Measurements from ENCODE around the gene ATL2. TPM values are rescaled to one million over a fixed set of nuclear protein-coding genes. Genes with fewer than 3 reads are reported as not detected.

ATL2 gene
- total RNA-seq, 2 experiments from 2014 or later: 47.9 to 51.9 TPM

DNA sequence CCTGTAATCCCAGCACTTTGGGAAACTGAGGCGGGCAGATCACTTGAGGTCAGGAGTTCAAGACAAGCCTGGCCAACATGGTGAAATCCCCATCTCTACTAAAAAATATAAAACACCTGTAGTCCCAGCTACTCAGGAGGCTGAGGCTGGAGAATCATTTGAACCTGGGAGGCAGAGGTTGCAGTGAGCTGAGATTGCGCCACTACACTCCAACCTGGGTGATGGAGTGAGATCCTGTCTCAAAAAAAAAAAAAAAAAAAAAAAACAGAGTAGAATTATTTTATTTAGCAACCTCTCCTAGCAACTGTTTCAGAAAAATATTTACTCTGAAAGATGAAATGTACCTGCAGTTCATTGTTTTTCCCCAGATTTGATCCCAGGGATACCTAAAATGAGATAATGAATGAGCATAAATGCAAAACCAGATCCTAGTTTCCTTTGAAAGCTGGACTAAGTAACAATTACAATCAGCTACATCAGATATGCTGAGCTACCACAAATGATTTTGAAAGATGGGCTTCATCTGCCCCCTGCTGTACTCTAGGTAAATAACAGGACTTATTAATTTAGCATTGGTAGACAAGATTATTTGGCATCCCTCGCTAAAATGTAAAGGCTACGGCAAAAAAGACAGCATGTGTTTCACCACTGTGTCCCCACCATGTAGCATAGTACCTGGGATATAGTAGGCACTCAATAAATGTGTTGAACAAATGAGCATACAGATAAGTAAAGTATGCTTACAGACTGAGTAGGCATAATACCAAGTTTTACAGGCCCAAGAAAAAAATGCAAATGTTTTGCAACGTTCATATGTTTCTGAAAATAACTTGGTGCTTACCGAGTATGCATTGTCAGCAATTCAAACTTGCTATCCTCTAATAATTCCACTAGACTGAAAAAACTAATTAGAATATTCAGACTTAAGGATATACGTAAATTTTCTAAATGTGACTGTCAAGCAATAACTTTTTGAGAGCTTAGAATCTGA lies 102.5 kb downstream of the ATL2 start:
- Mint-ChIP-seq H3K27ac (no peak overlapping the region), H3K27me3 (peaks cover 8% of the 10 kb centered on the region), H3K4me1 (peaks cover 10% of the 10 kb centered on the region), H3K36me3 (ENCODE audit: low read depth) (no peaks in the 10 kb centered on the region), H3K9me3 (no peaks in the 10 kb centered on the region), H3K4me3 (no peak overlapping the region)
- CTCF ChIA-PET: interaction anchor here (0.6 to 2.9 kb wide), 35 partner anchors 10 to 1308 kb away, joined by 3 to 24 read pairs (median 4); partner anchors contain the start of gene CYP1B1
- DNase-seq: peak; percentile 36
- POLR2A ChIA-PET: no interaction called here

DNA sequence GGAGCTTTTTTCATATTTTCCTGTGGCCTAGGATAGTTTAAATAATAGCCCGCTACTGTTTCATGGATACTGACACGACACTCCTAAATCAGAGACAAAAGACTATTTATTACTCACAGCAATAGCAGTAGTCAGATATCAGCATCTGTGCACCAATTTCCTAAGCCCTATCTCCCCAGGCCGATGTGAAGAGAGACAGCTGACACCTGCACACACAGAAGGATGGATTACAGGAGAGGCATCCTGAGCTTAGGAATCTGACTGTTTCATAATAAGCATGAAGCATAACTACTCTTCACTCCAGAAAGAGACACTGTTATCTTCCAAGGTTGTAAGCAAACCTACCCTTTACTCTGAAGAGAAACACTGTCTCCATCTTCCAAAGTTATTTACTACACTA lies 105.4 kb downstream of the ATL2 start:
- Mint-ChIP-seq H3K27ac (no peak overlapping the region), H3K36me3 (ENCODE audit: low read depth) (peaks cover 2% of the 10 kb centered on the region), H3K4me3 (no peak overlapping the region), H3K9me3 (peaks cover 4% of the 10 kb centered on the region), H3K27me3 (peaks cover 4% of the 10 kb centered on the region), H3K4me1 (peaks cover 4% of the 10 kb centered on the region)
- CTCF ChIA-PET: interaction anchor here (0.6 kb wide), 2 partner anchors 365 to 565 kb away, joined by 3 read pairs; no protein-coding TSS in a partner anchor
- no peak for DNase-seq
- POLR2A ChIA-PET: no interaction called here

DNA sequence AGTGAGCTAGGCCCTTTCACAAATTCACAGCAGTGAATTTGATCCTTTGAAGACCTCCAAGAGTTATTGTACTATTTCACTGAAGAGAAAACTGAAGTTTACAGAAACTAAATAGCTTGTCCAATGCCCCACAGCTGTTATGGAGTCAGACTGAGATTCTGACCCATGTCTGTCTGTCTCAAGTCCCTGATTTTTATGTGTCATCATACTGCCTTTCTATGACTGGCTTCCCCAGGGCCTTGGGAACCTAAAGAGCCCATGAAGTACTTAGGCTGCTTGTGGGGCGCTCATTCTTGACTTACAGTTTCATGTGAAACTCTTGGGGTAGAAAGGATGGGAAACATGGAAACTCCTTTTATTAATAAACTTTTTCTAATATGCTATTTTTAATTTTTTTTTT lies 107.7 kb downstream of the ATL2 start:
- ChIA-PET CTCF (no interaction called here), POLR2A (interaction anchor here (1.4 kb wide), 1 partner anchor 193 kb away, joined by 5 read pairs; the partner anchor contains the start of gene CYP1B1)
- Mint-ChIP-seq H3K9me3 (peaks cover 9% of the 10 kb centered on the region), H3K36me3 (ENCODE audit: low read depth) (peaks cover 2% of the 10 kb centered on the region), H3K27ac (no peak overlapping the region), H3K4me1 (peaks cover 7% of the 10 kb centered on the region), H3K27me3 (peaks cover 3% of the 10 kb centered on the region), H3K4me3 (no peak overlapping the region)
- DNase-seq: no peak

DNA sequence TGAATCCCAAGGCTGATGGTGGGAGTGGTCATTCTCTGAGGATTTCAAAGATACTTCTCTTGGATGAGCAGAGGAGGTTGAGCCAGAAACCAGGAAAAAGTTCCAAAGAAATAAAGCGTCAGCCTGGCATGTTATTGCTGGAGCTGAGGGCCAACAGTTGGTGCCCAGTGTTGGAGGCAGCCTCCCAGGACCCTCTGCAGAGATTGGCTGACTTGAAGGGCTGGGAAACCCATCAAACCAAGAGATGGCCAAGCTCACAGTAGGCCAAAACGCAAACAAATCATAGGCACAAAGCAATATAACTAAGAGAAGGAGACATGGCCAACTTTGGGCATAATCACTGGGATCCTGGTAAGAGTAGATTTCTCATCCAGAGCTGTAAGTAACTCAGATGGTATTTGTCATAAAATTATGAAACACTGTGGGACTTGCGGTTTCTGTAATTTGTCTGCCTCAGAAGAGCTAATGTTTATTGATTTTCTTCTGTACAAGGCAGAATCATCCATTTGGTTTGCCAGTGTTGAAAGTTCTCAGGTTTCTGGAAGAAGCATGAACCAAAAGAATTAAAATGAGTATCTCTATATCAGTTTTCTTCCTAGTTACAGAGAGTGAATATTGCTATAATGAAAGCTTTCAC lies 108.3 kb downstream of the ATL2 start:
- Mint-ChIP-seq H3K9me3 (peaks cover 9% of the 10 kb centered on the region), H3K4me1 (peaks cover 7% of the 10 kb centered on the region), H3K27ac (no peak overlapping the region), H3K27me3 (peaks cover 3% of the 10 kb centered on the region), H3K4me3 (no peak overlapping the region), H3K36me3 (ENCODE audit: low read depth) (peaks cover 2% of the 10 kb centered on the region)
- CTCF ChIA-PET: no interaction called here
- POLR2A ChIA-PET: interaction anchor here (1.4 kb wide), 1 partner anchor 192 kb away, joined by 5 read pairs; the partner anchor contains the start of gene CYP1B1
- DNase-seq: no peak

DNA sequence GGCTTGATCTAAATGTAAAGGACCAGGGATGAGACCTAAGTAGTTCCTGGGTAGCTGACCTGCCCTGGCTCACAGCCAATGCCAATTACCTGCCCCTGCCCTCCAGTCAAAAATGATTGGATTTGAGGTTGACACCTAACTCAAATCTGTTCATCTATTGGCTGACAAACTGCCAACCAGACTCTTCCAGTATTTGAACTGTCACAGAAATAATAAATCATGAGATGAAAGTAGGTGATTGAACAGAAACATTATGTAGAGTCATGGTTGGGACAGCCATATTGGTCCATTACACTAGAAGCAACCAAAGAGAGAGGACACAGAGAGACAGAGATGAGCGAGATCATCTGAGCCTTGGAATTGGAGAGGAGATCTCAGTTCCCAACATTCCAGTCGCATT lies 109.1 kb downstream of the ATL2 start:
- CTCF ChIA-PET: no interaction called here
- Mint-ChIP-seq H3K4me3 (no peak overlapping the region), H3K27me3 (peaks cover 2% of the 10 kb centered on the region), H3K4me1 (peaks cover 7% of the 10 kb centered on the region), H3K36me3 (ENCODE audit: low read depth) (peaks cover 2% of the 10 kb centered on the region), H3K27ac (no peak overlapping the region), H3K9me3 (peaks cover 9% of the 10 kb centered on the region)
- POLR2A ChIA-PET: no interaction called here
- DNase-seq: no peak

DNA sequence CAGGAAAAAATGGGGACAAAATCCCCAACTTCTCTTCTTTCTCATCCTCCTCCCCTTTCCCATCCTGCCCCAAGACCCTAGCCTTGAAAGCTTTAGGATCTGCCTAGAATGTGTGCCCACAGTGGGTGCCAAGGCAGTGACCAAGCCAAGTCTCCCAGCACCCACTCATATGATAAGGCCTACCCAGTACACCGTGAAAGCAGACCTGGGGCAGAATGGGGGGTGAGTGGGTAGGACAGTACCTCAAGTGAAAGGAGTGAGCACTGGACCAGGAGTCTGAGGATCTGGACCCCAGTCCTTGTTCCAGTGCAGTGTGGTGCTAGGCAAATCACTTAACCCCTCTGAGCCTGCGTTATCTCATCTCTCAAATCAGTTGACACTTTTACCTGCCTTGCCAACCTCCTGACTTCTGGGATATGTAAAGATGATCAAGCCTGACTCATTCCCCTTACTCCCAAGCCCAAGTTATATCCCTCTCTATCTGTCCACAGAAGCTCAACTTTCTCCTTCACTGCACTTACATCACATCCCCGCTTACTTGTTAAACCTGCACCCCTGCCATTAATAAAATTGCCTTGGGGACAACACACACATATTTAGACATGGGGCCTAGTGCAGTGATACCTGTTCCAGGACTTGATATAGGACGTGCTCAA lies 109.7 kb downstream of the ATL2 start:
- CTCF ChIA-PET: no interaction called here
- peaks cover 7% of the 10 kb centered on the region for H3K4me1 Mint-ChIP-seq
- DNase-seq: no peak
- peaks cover 9% of the 10 kb centered on the region for H3K9me3 Mint-ChIP-seq
- peaks cover 2% of the 10 kb centered on the region for H3K36me3 Mint-ChIP-seq (ENCODE audit: low read depth)
- peaks cover 1% of the 10 kb centered on the region for H3K27me3 Mint-ChIP-seq
- no peak overlapping the region for H3K27ac Mint-ChIP-seq
- no peak overlapping the region for H3K4me3 Mint-ChIP-seq
- POLR2A ChIA-PET: no interaction called here

DNA sequence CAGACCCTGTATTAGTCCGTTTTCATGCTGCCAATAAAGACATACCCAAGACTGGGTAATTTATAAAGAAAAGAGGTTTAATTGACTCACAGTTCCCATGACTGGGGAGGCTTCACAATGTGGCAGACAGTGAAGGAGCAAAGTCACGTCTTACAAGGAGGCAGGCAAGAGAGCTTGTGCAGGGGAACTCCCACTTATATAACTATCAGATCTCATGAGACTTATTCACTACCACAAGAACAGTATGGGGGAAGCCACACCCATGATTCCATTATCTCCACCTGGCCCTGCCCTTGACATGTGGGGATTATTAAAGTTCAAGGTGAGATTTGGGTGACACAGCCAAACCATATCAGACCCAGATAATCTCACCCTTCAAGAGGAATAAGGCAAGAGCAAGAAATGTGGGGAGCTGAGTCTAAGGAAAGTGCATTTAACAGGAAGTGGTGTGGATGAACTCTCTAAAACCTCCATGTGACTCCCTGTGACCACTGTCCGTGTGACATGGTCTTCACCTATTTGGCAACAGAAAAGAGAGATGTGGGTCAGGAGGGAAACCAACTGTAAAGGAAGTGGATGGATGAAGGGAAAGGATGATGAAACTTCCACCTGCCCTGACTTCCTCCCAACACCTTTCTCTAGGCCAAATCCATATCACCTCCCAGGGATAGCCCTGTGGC lies 110.6 kb downstream of the ATL2 start:
- Mint-ChIP-seq H3K36me3 (ENCODE audit: low read depth) (peaks cover 2% of the 10 kb centered on the region), H3K4me3 (no peak overlapping the region), H3K9me3 (peaks cover 9% of the 10 kb centered on the region), H3K27me3 (peaks cover 1% of the 10 kb centered on the region), H3K27ac (no peak overlapping the region), H3K4me1 (peaks cover 14% of the 10 kb centered on the region)
- ChIA-PET CTCF (interaction anchor here (0.9 to 1.2 kb wide), 2 partner anchors 20 to 190 kb away, joined by 3 to 5 read pairs; no protein-coding TSS in a partner anchor), POLR2A (no interaction called here)
- DNase-seq: no peak

DNA sequence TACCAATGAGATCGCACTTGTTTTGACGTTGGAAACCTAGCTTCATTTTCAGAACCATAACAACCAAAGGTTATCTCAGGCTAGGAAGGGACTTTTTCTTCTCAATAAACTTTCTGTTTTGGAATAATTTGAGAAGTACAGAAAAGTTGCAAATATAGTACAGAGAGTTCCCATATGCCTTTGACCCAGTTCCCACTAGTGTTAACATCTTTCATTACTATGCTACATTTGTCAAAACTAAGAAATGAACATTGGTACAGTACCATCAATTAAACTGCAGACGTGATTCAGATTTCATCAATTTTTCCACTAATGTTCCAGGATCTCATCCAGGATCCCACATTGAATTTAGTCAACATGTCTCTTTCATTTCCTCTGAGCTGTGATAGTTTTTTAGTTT lies 111.6 kb downstream of the ATL2 start:
- no peak for DNase-seq
- POLR2A ChIA-PET: no interaction called here
- no peak overlapping the region for H3K4me3 Mint-ChIP-seq
- H3K4me1 Mint-ChIP-seq: peaks cover 24% of the 10 kb centered on the region
- peaks cover 2% of the 10 kb centered on the region for H3K36me3 Mint-ChIP-seq (ENCODE audit: low read depth)
- H3K9me3 Mint-ChIP-seq: peaks cover 9% of the 10 kb centered on the region
- CTCF ChIA-PET: interaction anchor here (0.9 to 1.3 kb wide), 3 partner anchors 9 to 189 kb away, joined by 3 to 9 read pairs (median 5); no protein-coding TSS in a partner anchor
- no peak overlapping the region for H3K27ac Mint-ChIP-seq
- peaks cover 1% of the 10 kb centered on the region for H3K27me3 Mint-ChIP-seq

DNA sequence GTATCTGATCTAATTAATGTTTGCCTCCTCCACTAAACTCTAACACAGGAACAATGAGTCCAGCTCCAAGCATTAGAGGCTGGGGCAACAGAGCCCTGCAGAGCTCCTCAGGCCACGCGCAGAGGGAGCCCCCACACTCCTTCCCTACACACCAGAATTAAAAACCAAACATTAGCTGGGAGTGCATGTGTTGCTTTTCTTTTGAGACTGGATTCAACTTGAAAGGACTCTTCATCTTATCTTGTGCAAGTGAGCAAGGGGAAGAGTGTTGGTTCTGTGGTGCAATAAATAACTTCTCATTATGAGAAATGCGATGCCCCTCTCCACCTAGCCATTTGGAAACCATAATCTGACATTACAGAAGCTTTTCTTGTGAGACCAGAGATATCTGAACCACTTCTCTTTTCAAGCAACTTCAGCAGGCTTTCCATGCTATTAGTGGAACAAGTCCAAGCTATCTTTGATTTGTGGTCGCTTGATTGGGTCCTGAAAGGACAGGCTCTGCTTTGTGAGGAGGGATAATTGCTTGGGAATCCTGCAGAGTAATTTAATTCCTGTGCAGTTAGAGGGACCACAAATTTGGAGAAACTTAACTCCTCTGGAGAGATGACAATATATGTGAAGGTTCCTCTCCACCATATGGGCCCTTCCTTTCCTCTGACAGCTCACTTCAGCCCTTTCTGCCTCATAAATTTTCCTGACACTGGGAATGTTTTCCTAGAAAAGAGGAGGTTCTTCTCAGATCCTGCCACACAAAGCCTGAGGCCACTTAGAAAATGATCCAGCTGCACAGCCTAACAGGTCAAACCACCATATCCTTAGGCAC lies 112.5 kb downstream of the ATL2 start:
- no peak for DNase-seq
- CTCF ChIA-PET: interaction anchor here (1.3 kb wide), 1 partner anchor 10 kb away, joined by 9 read pairs; no protein-coding TSS in a partner anchor

DNA sequence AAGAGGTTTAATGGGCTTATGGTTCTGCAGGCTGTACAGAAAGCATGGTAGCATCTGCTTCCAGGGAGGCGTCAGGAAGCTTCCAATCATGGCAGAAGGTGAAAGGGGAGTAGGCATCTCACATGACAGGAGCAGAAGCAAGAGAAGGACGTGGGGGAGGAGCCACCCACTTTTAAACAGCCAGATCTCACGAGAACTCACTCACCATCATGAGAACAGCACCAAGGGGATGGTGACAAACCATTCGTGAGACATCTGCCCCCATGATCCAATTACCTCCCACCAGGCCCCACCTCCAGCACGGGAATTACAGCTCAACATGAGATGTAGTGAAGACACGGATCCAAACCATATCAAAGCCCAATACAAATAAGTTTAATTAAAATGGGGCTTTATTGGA lies 113.8 kb downstream of the ATL2 start:
- POLR2A ChIA-PET: no interaction called here

More for the DNA sequence above, 112.5 kb downstream of the ATL2 start:
- Mint-ChIP-seq H3K4me3 (no peak overlapping the region), H3K27me3 (peaks cover 1% of the 10 kb centered on the region), H3K27ac (no peak overlapping the region), H3K9me3 (peaks cover 9% of the 10 kb centered on the region), H3K36me3 (ENCODE audit: low read depth) (peaks cover 2% of the 10 kb centered on the region), H3K4me1 (peaks cover 28% of the 10 kb centered on the region)
- POLR2A ChIA-PET: no interaction called here

DNA sequence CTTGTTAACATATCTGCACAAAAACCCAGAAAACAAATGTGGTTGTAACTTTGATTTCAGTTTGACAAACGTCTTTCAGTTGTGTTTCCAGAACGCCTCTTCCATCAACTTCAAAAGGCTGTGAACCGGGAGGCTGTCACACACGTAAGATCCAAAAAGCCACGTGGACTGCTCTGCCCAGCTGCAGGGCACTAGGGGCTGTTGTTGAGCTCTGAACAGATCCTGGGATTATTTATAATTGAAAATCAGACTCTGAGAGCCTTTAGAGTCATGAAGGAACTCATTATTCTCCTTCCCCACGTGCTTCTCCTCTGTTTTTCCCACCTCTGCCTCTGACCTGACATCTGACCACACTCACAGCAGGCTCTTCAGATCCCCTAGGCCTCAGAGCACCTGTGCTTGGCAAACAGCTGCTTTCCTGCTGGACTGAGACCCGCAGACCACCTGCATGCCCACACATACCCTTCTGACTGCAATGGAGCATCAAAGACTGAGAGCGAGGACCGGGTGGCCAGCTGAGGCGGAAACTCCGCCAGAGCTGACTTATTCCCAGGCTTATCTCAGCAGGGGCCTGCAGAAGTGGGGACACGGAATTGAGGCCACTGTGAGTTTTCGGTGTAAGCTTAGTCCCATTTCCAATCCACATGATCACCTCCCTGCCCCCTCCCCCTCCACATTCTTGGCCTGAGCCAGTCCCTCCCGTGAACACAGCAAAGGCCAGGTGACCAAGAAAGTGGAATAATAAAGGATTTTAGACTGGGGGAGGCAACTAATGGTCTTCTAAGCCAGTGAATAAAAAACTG lies 114.8 kb downstream of the ATL2 start:
- peaks cover 7% of the 10 kb centered on the region for H3K27me3 Mint-ChIP-seq
- peaks cover 28% of the 10 kb centered on the region for H3K4me1 Mint-ChIP-seq
- peaks cover 6% of the 10 kb centered on the region for H3K9me3 Mint-ChIP-seq
- H3K27ac Mint-ChIP-seq: no peak overlapping the region
- DNase-seq: no peak
- peaks cover 2% of the 10 kb centered on the region for H3K36me3 Mint-ChIP-seq (ENCODE audit: low read depth)
- ChIA-PET CTCF (interaction anchor here (1.0 kb wide), 1 partner anchor 12 kb away, joined by 4 read pairs; no protein-coding TSS in a partner anchor), POLR2A (no interaction called here)
- H3K4me3 Mint-ChIP-seq: no peak overlapping the region

More for the DNA sequence above, 113.8 kb downstream of the ATL2 start:
- no peak overlapping the region for H3K27ac Mint-ChIP-seq
- H3K4me3 Mint-ChIP-seq: no peak overlapping the region
- peaks cover 28% of the 10 kb centered on the region for H3K4me1 Mint-ChIP-seq
- H3K9me3 Mint-ChIP-seq: peaks cover 9% of the 10 kb centered on the region
- peaks cover 2% of the 10 kb centered on the region for H3K36me3 Mint-ChIP-seq (ENCODE audit: low read depth)
- no peak for DNase-seq
- CTCF ChIA-PET: interaction anchor here (1.0 kb wide), 1 partner anchor 11 kb away, joined by 4 read pairs; no protein-coding TSS in a partner anchor
- H3K27me3 Mint-ChIP-seq: peaks cover 4% of the 10 kb centered on the region
